Activated T-cell treated with anti-CD3 and anti-CD28 coated beads, Interleukin-2, amount 50 U/mL, for 72 hours (primary cell): ENCODE results near the gene NUP43. TPM values are rescaled to one million over a fixed set of nuclear protein-coding genes. Genes with fewer than 3 reads are reported as not detected.
"Not testable (repeated sequence)": the region's sequence is repeated elsewhere in the genome, so short reads cannot be mapped to it uniquely, and the experiment has no call there.

Experiments
- ATAC-seq, 2 donors: fragments of 150-1000 bp; cut with Tn5 transposase; replicated peaks in 1 of 2; 2 replicates each; pipeline ENCODE4 v1.10.0; 2021; ENCODE audit warnings: moderate library complexity in 2 of 2, mild to moderate bottlenecking in 1 of 2
- DNase-seq, 2 donors: peaks; one replicate each; pipeline ENCODE4 v3.0.0; 2021 to 2022; ENCODE audit warnings: mixed read lengths in 1 of 2
- H3K27ac Mint-ChIP-seq: one replicate; pipeline ENCODE4 v1.8.0; 2022; ENCODE audit warnings: mild to moderate bottlenecking, moderate library complexity, mixed read lengths
- H3K27me3 Mint-ChIP-seq: one replicate; pipeline ENCODE4 v1.8.0; 2022; ENCODE audit warnings: low read depth, mixed read lengths
- H3K36me3 Mint-ChIP-seq, 2 donors: one replicate each; pipeline ENCODE4 v1.8.0; 2022; ENCODE audit warnings: mixed read lengths in 2 of 2, mild to moderate bottlenecking in 1 of 2; ENCODE audit not compliant: insufficient read depth in 2 of 2
- H3K4me1 Mint-ChIP-seq: one replicate; pipeline ENCODE4 v1.8.0; 2022; ENCODE audit warnings: low read depth, mixed read lengths
- H3K4me3 Mint-ChIP-seq, 2 donors: one replicate each; pipeline ENCODE4 v1.8.0; 2022; ENCODE audit warnings: mild to moderate bottlenecking in 2 of 2, mixed read lengths in 2 of 2, moderate library complexity in 2 of 2
- H3K9me3 Mint-ChIP-seq, 2 donors: one replicate each; pipeline ENCODE4 v1.8.0; 2022; ENCODE audit warnings: mixed read lengths in 2 of 2
- total RNA-seq, 2 donors: library from RNA; stranded (reverse); gene quantifications; one replicate each; pipeline ENCODE4 v1.2.3, GENCODE V29; 2022

NUP43 gene
- total RNA-seq, 2 donors from 2014 or later, result 66.6 to 78.7 TPM

DNA sequence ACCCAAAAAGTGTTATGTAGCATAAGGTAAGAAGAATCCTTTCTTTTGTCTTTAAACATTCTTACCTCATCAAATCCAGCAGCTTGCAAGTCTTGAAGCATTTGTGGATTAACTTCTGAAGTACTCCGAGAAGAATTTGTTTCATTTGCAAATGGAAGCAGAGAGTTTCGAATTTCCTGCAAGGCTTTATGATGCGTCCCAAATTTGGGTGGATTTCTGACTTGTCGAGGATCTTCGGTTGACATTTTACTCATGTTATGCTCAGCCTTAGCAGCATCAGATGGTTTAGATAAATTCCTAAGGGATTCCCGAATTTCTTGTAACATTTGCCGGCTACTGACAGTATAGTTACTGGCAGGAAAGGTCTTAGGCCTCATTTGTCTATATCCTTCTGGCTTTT, 44.6 kb downstream of the NUP43 start:
- Mint-ChIP-seq H3K36me3 (peaks cover 0 to 2% of the 10 kb centered on the region in 2 donors), H3K4me3 (no peak overlapping the region), H3K27me3 (no peaks in the 10 kb centered on the region), H3K4me1 (peaks cover 16% of the 10 kb centered on the region), H3K9me3 (no peaks in the 10 kb centered on the region), H3K27ac (no peak overlapping the region)
- DNase-seq (no peak), ATAC-seq (no peak)

DNA sequence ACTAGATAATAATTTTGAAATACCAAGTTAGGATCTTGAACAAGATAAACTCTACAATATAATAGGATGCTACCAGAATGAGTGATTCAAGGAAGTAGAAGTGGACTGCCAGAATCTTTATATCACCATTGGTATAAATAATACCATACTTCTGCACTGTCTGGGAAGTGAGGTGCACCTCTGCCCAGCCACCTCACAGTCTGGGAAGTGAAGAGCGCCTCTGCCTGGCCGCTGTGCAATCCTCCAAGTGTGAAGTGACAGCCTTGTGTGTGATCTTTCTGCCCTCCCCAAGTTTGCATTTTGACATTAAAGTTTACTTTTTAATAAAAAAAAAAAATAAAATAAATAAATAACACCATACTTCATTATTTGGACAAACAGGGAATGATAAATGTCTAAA, 47.2 kb downstream of the NUP43 start:
- Mint-ChIP-seq H3K27ac (no peak overlapping the region), H3K4me3 (no peak overlapping the region), H3K27me3 (no peaks in the 10 kb centered on the region), H3K36me3 (peaks cover 2 to 3% of the 10 kb centered on the region in 2 donors), H3K9me3 (no peaks in the 10 kb centered on the region), H3K4me1 (no peaks in the 10 kb centered on the region)
- DNase-seq, result no peak
- no peak for ATAC-seq

DNA sequence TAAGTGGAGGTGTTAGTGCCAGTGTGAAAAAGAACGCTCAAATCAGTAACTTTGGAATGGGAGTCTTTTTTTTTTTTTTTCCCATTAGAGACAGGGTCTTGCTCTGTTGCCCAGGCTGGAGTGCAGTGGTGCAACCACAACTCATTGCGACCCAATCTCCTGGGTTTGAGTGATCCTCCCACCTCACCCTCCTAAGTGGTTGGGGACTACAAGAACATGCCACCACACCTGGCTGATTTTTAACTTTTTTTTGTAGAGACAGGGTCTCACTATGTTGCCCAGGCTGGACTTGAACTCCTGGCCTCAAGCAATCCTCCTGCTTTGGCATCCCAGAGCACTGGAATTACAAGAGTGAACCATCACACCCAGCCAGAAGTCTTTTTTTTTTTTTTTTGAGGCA, 48.2 kb downstream of the NUP43 start:
- Mint-ChIP-seq H3K9me3 (no peaks in the 10 kb centered on the region), H3K27me3 (no peaks in the 10 kb centered on the region), H3K4me1 (no peaks in the 10 kb centered on the region), H3K36me3 (peaks cover 2 to 3% of the 10 kb centered on the region in 2 donors), H3K4me3 (no peak overlapping the region), H3K27ac (no peak overlapping the region)
- DNase-seq, result no peak
- ATAC-seq, result no peak

DNA sequence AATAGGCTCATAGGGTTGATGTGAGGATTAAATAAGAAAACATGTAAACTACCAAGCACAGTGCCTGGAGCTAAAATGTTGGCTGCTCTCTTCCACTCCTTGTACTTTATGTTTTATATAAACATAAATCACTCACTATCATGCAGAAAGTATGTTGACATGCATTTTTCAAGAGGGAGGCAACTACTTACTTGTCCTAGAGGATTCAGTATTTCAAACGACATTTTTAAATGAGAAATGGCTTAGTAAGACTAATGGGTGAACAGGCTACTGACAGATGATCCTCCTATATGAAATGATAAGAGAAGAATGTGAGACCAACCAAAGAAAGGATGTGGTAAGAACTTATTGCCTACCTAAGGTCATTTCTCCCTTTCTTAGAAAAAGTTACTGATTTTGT, 49.4 kb downstream of the NUP43 start:
- H3K27ac Mint-ChIP-seq, result peak overlapping the region; percentile 44
- peaks cover 3 to 5% of the 10 kb centered on the region in 2 donors for H3K36me3 Mint-ChIP-seq
- H3K4me3 Mint-ChIP-seq, result no peak overlapping the region
- DNase-seq (no peak), ATAC-seq (no peak)
- no peaks in the 10 kb centered on the region for H3K27me3 Mint-ChIP-seq
- H3K9me3 Mint-ChIP-seq, result no peaks in the 10 kb centered on the region
- H3K4me1 Mint-ChIP-seq, result no peaks in the 10 kb centered on the region

DNA sequence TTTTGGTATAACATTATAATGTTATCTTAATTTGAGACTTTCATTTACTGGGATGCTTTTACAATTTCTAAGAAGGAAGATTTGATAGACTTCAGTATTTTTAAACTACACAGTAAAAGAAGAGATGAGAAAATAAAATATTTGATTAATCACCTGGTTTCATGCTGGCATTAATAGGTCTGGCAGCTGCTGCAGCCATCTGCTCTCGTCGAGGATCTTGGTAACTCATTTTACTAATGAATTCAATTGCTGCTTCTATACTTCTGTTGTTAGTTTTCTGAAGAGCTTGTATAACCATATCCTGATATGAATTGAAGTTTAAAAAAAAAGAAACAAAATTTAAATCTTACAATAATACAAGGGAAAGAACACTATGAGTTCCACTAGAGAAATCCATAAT, 51.4 kb downstream of the NUP43 start:
- ATAC-seq (no peak), DNase-seq (no peak)
- H3K36me3 Mint-ChIP-seq, result peaks cover 2 to 11% of the 10 kb centered on the region in 2 donors
- no peaks in the 10 kb centered on the region for H3K4me1 Mint-ChIP-seq
- H3K27ac Mint-ChIP-seq, result no peak overlapping the region
- H3K9me3 Mint-ChIP-seq, result no peaks in the 10 kb centered on the region
- H3K27me3 Mint-ChIP-seq, result no peaks in the 10 kb centered on the region
- no peak overlapping the region for H3K4me3 Mint-ChIP-seq

DNA sequence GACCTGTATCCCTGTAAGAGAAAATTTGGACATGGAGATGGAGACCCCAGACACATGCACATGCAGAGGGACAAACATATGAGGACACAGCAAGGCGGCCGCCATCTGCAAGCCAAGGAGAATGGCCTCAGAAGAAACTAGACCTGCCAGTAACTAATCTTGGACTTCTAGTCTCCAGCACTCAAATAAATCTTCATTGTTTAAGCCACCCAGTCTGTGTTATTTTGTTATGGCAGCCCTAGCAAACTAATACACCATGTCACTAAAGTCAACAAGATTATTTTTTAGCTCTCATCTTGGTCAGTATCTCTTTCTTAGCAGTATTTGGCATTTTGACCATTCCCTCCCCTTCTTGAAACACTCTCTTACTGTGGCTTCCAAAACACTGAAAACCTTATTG, 55.1 kb downstream of the NUP43 start:
- Mint-ChIP-seq H3K27me3 (no peaks in the 10 kb centered on the region), H3K27ac (no peak overlapping the region), H3K9me3 (no peaks in the 10 kb centered on the region), H3K4me1 (peaks cover 20% of the 10 kb centered on the region), H3K36me3 (peaks cover 6 to 18% of the 10 kb centered on the region in 2 donors), H3K4me3 (no peak overlapping the region)
- DNase-seq (no peak), ATAC-seq (no peak)

DNA sequence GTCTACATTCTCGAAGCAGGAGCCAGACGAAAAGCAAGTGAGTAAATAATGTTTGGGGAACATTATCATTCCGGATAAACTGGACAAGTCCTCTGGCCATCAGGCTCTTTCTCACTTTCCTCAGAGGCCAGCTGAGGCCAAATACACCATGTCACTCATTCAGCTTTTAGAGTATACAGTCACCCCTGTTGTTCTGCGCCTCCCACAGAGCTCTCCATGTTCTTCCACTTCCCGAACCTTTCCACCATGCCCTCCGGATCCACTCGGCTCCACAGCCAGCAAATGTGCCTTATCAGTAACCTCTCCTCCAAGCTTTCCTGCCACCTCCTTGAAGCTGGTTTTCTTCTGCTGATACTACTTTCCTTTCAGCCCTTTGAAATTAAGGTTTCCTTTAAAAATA, 60.1 kb downstream of the NUP43 start:
- peaks cover 4 to 20% of the 10 kb centered on the region in 2 donors for H3K36me3 Mint-ChIP-seq
- peak in 1 of 2 donors; percentile 1 for ATAC-seq
- no peak for DNase-seq
- no peaks in the 10 kb centered on the region for H3K9me3 Mint-ChIP-seq
- no peak overlapping the region for H3K27ac Mint-ChIP-seq
- H3K4me3 Mint-ChIP-seq, result peak overlapping the region; percentile 22 to 36
- peaks cover 28% of the 10 kb centered on the region for H3K4me1 Mint-ChIP-seq
- H3K27me3 Mint-ChIP-seq, result no peaks in the 10 kb centered on the region

DNA sequence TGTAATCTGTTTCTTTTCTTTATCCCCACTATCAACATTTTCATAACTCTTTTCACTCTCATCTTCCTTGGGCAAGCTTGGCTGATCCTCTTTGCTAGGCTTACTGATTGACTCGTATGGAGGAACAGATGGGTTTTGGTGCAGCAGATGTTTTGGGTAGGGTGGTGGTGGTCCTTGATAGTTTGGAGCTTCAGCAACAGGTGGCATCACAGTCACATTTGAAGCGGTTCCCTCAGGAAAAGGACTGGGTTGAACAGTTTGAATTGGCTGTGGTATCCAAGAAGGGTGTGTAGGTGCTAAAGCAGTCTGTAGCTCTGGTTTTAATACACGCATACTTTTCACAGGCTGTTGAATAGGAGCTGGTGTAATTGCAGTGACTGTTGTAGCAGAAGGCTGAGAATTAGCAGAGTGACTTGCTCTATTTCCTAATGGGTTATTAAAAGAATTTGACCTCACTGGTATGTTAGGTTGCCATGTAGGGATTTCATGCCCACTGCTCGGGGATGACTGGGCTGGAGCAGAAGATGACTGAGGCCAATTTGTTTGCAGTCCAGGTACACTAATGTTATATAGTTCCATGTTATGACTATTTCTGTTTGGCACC, 63.0 kb downstream of the NUP43 start:
- Mint-ChIP-seq H3K4me1 (peaks cover 33% of the 10 kb centered on the region), H3K27me3 (no peaks in the 10 kb centered on the region), H3K27ac (no peak overlapping the region), H3K9me3 (no peaks in the 10 kb centered on the region), H3K4me3 (no peak overlapping the region), H3K36me3 (peaks cover 3 to 18% of the 10 kb centered on the region in 2 donors)
- ATAC-seq, result no peak
- DNase-seq, result no peak

DNA sequence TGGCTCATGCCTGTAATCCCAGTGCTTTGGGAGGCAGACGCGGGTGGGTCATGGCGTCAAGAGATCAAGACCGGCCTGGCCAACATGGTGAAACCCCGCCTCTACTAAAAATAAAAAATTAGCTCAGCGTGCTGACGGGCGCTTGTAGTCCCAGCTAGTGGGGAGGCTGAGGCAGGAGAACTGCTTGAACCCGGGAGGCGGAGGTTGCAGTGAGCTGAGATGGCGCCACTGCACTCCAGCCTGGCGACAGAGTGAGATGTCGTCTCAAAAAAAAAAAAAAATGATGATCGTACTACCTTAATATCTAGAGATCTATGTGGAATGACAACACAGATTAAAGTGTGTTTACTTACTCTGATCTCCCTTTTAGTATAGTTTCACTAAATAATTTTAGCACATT, 64.5 kb downstream of the NUP43 start:
- H3K27ac Mint-ChIP-seq, H3K27me3 Mint-ChIP-seq, H3K4me3 Mint-ChIP-seq, ATAC-seq, H3K9me3 Mint-ChIP-seq, DNase-seq: not testable (repeated sequence)
- peaks cover 19% of the 10 kb centered on the region for H3K4me1 Mint-ChIP-seq
- peaks cover 3 to 22% of the 10 kb centered on the region in 2 donors for H3K36me3 Mint-ChIP-seq

DNA sequence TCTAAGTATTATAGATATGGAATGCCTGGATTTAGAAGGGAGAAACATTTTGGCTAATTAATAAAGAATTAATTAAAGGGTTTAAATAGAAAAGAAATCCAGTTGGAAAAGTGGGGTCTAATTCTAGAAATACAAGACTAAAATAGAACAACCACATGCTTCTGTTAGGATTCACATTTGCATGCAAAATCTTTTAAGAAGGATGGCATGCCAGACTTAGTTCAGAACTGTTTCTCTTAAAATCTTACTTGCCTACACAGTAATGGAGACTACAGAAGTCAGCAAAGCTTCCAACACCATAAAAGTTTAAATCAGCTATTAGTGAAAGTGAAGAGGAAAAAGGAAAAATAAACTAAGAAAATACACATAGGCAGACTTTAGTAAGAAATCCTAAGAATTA, 65.1 kb downstream of the NUP43 start:
- Mint-ChIP-seq H3K27ac (no peak overlapping the region), H3K4me1 (peaks cover 13% of the 10 kb centered on the region), H3K4me3 (no peak overlapping the region), H3K36me3 (peaks cover 0 to 21% of the 10 kb centered on the region in 2 donors), H3K27me3 (no peaks in the 10 kb centered on the region), H3K9me3 (no peaks in the 10 kb centered on the region)
- ATAC-seq (no peak), DNase-seq (no peak)

DNA sequence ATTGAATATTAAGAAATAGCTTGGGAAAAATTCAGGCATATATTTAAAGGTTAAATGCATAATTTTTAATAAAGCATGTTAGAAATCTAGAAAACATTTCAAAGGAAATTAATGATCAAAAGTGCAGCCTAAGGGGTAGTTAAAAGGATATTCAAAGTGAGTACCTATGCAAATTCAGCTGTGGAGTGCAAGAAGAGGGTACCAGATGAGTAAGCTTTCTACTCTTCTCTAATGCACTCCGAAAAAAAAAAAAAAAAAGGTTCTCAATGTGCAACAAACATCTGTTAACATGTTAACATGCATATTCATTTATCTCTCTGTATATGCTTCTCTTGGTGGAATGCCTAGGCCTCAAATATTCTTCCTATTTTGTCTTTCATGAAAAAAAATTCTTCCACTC, 65.8 kb downstream of the NUP43 start:
- H3K27me3 Mint-ChIP-seq, result no peaks in the 10 kb centered on the region
- DNase-seq, result no peak
- H3K9me3 Mint-ChIP-seq, result no peaks in the 10 kb centered on the region
- ATAC-seq, result no peak
- H3K4me1 Mint-ChIP-seq, result peaks cover 7% of the 10 kb centered on the region
- H3K4me3 Mint-ChIP-seq, result no peak overlapping the region
- peak overlapping the region; percentile 72 for H3K27ac Mint-ChIP-seq
- H3K36me3 Mint-ChIP-seq, result peaks cover 1 to 21% of the 10 kb centered on the region in 2 donors

Other genes with a start within 250 kb of the NUP43 start
- gene PPIL4, start 200.5 kb downstream of the NUP43 start, total RNA-seq, result 10 to 100 TPM; 29.5 to 42.0 TPM
- gene GINM1, start 180.2 kb downstream of the NUP43 start, total RNA-seq, result 10 to 100 TPM; 15.3 to 23.3 TPM
- gene KATNA1, start 97.8 kb downstream of the NUP43 start, total RNA-seq, result 10 to 100 TPM; 27.2 to 37.2 TPM
- 10 to 100 TPM; 24.0 to 24.6 TPM for gene LATS1, start 28.4 kb downstream of the NUP43 start, total RNA-seq
- gene PCMT1, start 3.2 kb upstream of the NUP43 start, total RNA-seq, result 10 to 100 TPM; 83.5 to 86.2 TPM
- gene LRP11, start 117.8 kb upstream of the NUP43 start, total RNA-seq, result 10 to 100 TPM in 1 of 2 donors, 1 to 10 TPM in 1; 6.0 to 10.6 TPM
- gene RAET1E, start 151.6 kb upstream of the NUP43 start, total RNA-seq, result not detected
- gene RAET1G, start 176.6 kb upstream of the NUP43 start, total RNA-seq, result not detected
- gene ULBP2, start 195.5 kb upstream of the NUP43 start, total RNA-seq, result 1 to 10 TPM in 1 of 2 donors, under 1 TPM in 1; 1.00 to 1.5 TPM
- 10 to 100 TPM in 1 of 2 donors, 1 to 10 TPM in 1; 9.4 to 12.4 TPM for gene ULBP1, start 217.4 kb upstream of the NUP43 start, total RNA-seq